HepG2 (cell line): ENCODE measurements around the gene THOP1. TPM values are rescaled to one million over a fixed set of nuclear protein-coding genes. Genes with fewer than 3 reads are reported as not detected.

ENCODE experiments used
- ATF7 ChIP-seq, 2 experiments: fragments of 450-650 bp in 1 of 2; sonication (generic) in 1 of 2; formaldehyde crosslinking in 1 of 2; IDR thresholded peaks; 2 replicates each; pipeline versions ENCODE4 v1.4.0 to v1.6.1; 2016 to 2020; ENCODE audit warnings: antibody characterized with exemption in 1 of 2, mild to moderate bottlenecking in 1 of 2, missing genetic modification reagents in 1 of 2
- EED ChIP-seq: sonication (generic); formaldehyde crosslinking; IDR thresholded peaks from 2 replicates; pipeline ENCODE4 v1.5.0; 2020; ENCODE audit warnings: mild to moderate bottlenecking, missing genetic modification reagents
- FOSL2 ChIP-seq: sonication (generic); formaldehyde crosslinking; IDR thresholded peaks from 2 replicates; pipeline ENCODE4 v1.4.0; 2020; ENCODE audit warnings: missing genetic modification reagents
- HMGXB3 ChIP-seq: sonication (generic); formaldehyde crosslinking; IDR thresholded peaks from 2 replicates; pipeline ENCODE4 v1.4.0; 2020; ENCODE audit warnings: missing genetic modification reagents, borderline replicate concordance
- KDM5A ChIP-seq: fragments of 200-600 bp; sonication (generic); IDR thresholded peaks from 2 replicates; pipeline ENCODE4 v1.7.0; 2018; ENCODE audit warnings: antibody characterized with exemption, mild to moderate bottlenecking, low read length, borderline replicate concordance
- MATR3 ChIP-seq: sonication (generic); formaldehyde crosslinking; IDR thresholded peaks from 2 replicates; pipeline ENCODE4 v1.4.0; 2020; ENCODE audit warnings: missing genetic modification reagents
- MLX ChIP-seq: IDR thresholded peaks from 2 replicates; pipeline ENCODE4 v1.6.1; 2016
- MXI1 ChIP-seq: IDR thresholded peaks from 3 replicates; pipeline ENCODE4 v1.6.1; 2012; ENCODE audit warnings: low read depth, low read length, inconsistent platforms, borderline replicate concordance
- NR2F6 ChIP-seq, 2 experiments: IDR thresholded peaks; 2 replicates each; pipeline ENCODE4 v1.6.1; 2016; ENCODE audit warnings: antibody characterized with exemption in 1 of 2, mild to moderate bottlenecking in 1 of 2
- PAWR ChIP-seq: sonication (generic); formaldehyde crosslinking; IDR thresholded peaks from 2 replicates; pipeline ENCODE4 v1.4.0; 2020; ENCODE audit warnings: missing genetic modification reagents, mild to moderate bottlenecking, borderline replicate concordance
- PHF20 ChIP-seq: sonication (generic); formaldehyde crosslinking; IDR thresholded peaks from 2 replicates; pipeline ENCODE4 v1.5.0; 2020; ENCODE audit warnings: mild to moderate bottlenecking, missing genetic modification reagents
- RFXAP ChIP-seq: sonication (generic); formaldehyde crosslinking; IDR thresholded peaks from 2 replicates; pipeline ENCODE4 v1.4.0; 2020; ENCODE audit warnings: missing genetic modification reagents, borderline replicate concordance
- SAP130 ChIP-seq: IDR thresholded peaks from 2 replicates; pipeline ENCODE4 v1.6.1; 2016; ENCODE audit warnings: low read depth
- SSRP1 ChIP-seq: IDR thresholded peaks from 2 replicates; pipeline ENCODE4 v1.6.1; 2016; ENCODE audit warnings: control low read depth
- SUZ12 ChIP-seq: fragments of 150-350 bp; IDR thresholded peaks from 2 replicates; pipeline ENCODE4 v1.6.1; 2014; ENCODE audit warnings: low read depth, low read length
- THAP11 ChIP-seq: IDR thresholded peaks from 2 replicates; pipeline ENCODE4 v1.6.1; 2016; ENCODE audit warnings: missing biosample characterization, missing genetic modification reagents
- YY1 ChIP-seq: IDR thresholded peaks from 2 replicates; pipeline ENCODE4 v1.6.1; 2011; ENCODE audit warnings: low read length, low read depth, moderate library complexity, mild to moderate bottlenecking; ENCODE audit not compliant: insufficient read depth, insufficient replicate concordance
- ZBTB2 ChIP-seq: sonication (generic); formaldehyde crosslinking; IDR thresholded peaks from 2 replicates; pipeline ENCODE4 v1.8.0; 2022; ENCODE audit warnings: low read depth, missing genetic modification reagents
- ZC3H13 ChIP-seq: sonication (generic); formaldehyde crosslinking; IDR thresholded peaks from 2 replicates; pipeline ENCODE4 v1.8.1; 2023; ENCODE audit warnings: mild to moderate bottlenecking, missing genetic modification reagents, moderate library complexity
- ZNF605 ChIP-seq: sonication (generic); formaldehyde crosslinking; IDR thresholded peaks from 2 replicates; pipeline ENCODE4 v1.8.0; 2022; ENCODE audit warnings: mild to moderate bottlenecking, missing genetic modification reagents
- ZNF749 ChIP-seq: sonication (generic); formaldehyde crosslinking; IDR thresholded peaks from 2 replicates; pipeline ENCODE4 v1.8.0; 2022; ENCODE audit warnings: mild to moderate bottlenecking, missing genetic modification reagents, moderate library complexity, borderline replicate concordance
- ZNF761 ChIP-seq: sonication (generic); formaldehyde crosslinking; conservative IDR thresholded peaks from 2 replicates; pipeline ENCODE4 v1.4.0; 2020; ENCODE audit warnings: mild to moderate bottlenecking, missing genetic modification reagents
- ZNF776 ChIP-seq: sonication (generic); formaldehyde crosslinking; IDR thresholded peaks from 2 replicates; pipeline ENCODE4 v1.4.0; 2020; ENCODE audit warnings: mild to moderate bottlenecking, missing genetic modification reagents
- ZSCAN29 ChIP-seq: sonication (generic); formaldehyde crosslinking; conservative IDR thresholded peaks from 2 replicates; pipeline ENCODE4 v1.4.0; 2020; ENCODE audit warnings: mild to moderate bottlenecking, missing genetic modification reagents
- polyA plus RNA-seq, 8 experiments: library from polyadenylated mRNA; depleted of rRNA in 3 of 8; stranded (reverse) in 7 of 8; unstranded in 1 of 8; fragments of >200 nt; fragmentation: Illumina TruSeq in 4 of 8; extraction: Trizol in 4 of 8; gene quantifications; 2 replicates each; pipeline versions ENCODE4 v1.2.1 to v1.2.3, GENCODE V29; 2011 to 2016; ENCODE audit warnings: low read depth in 4 of 8, missing spikeins in 1 of 8, mixed read lengths in 1 of 8; ENCODE audit not compliant: insufficient read depth in 1 of 8
- total RNA-seq, 5 experiments: library from RNA; depleted of rRNA; stranded (reverse); fragments of >200 nt; fragmentation: Illumina TruSeq; extraction: Trizol; gene quantifications; 2 replicates each; pipeline ENCODE4 v1.2.3, GENCODE V29; 2016; ENCODE audit warnings: low read depth in 1 of 5

Gene THOP1
- total and polyA plus RNA-seq, 2 of the 13 experiments (the other 11 are each of a cell fraction or from before 2014, with no cell fraction given): 74.4 to 116 TPM

- no peak for TF ChIP-seq MLX (CRISPR knock-in tag)
- peak; percentile 68; the same call in 1 of the 2 replicates for TF ChIP-seq ZNF749 (CRISPR knock-in tag)
- TF ChIP-seq RFXAP (CRISPR knock-in tag): peak; percentile 61; the same call in 1 of the 2 replicates
- TF ChIP-seq SUZ12: peak; percentile 24; the same call in 1 of the 2 replicates
- TF ChIP-seq PAWR (CRISPR knock-in tag): no peak
- 0 out of 2 replicates have a peak, but pooled peaks have one; percentile 45 for TF ChIP-seq ZNF761 (CRISPR knock-in tag)
- no peak for TF ChIP-seq ZSCAN29 (CRISPR knock-in tag)
- 0 out of 2 replicates have a peak, but pooled peaks have one; percentile 48 for TF ChIP-seq ZNF605 (CRISPR knock-in tag)
- TF ChIP-seq KDM5A: peak; percentile 69
- TF ChIP-seq SSRP1 (CRISPR knock-in tag): no peak
- peak; percentile 98; the same call in 2 of the 3 replicates for TF ChIP-seq MXI1
- TF ChIP-seq THAP11: peak; percentile 84
- peak; percentile 68 for TF ChIP-seq PHF20 (CRISPR knock-in tag)
- 0 out of 2 replicates have a peak, but pooled peaks have one; percentile 40 for TF ChIP-seq ZC3H13 (CRISPR knock-in tag)
- no peak for TF ChIP-seq HMGXB3 (CRISPR knock-in tag)
- peak; percentile 62 for TF ChIP-seq YY1
- peak; percentile 96 for TF ChIP-seq SAP130 (CRISPR knock-in tag)
- TF ChIP-seq NR2F6 (IDR thresholded peaks at IDR 0.05): no peak
- no peak for TF ChIP-seq NR2F6 (CRISPR knock-in tag; IDR thresholded peaks at IDR 0.05)
- TF ChIP-seq EED: peak; percentile 73; the same call in 1 of the 2 replicates
- peak; percentile 67; the same call in 1 of the 2 replicates for TF ChIP-seq ZBTB2
- peak; percentile 84; the same call in 1 of the 2 replicates for TF ChIP-seq ZNF776
- TF ChIP-seq ATF7 (IDR thresholded peaks at IDR 0.05): no peak
- no peak for TF ChIP-seq ATF7 (CRISPR knock-in tag; IDR thresholded peaks at IDR 0.05)
- no peak for TF ChIP-seq FOSL2
- TF ChIP-seq MATR3: no peak
These were observed at the start of gene THOP1 (continued) for GRCh38 chr19:2785244-2785997.
